Globus pallidus (tissue), 1 donor: ENCODE measurements around the gene SNX7.

Source experiments
- DNase-seq: peaks from one replicate; pipeline ENCODE4 v3.0.0-alpha.2; 2015; ENCODE audit warnings: low spot score

Gene SNX7

GRCh38 chr1:98661544-98662355 is at the start of gene SNX7:
Gene SNX7, plus strand, starts transcription at chr1:98661721. Its CDS starts 11 bp downstream, at chr1:98661732.
- DNase-seq: peak; percentile 71

- DNase-seq: no peak
Measured at GRCh38 chr1:98637316-98637715, 24.2 kb upstream of the SNX7 start.

- DNase-seq: no peak
Measured at GRCh38 chr1:98638185-98638584, 23.3 kb upstream of the SNX7 start.

- DNase-seq: no peak
Measured at GRCh38 chr1:98644510-98644909, 17.0 kb upstream of the SNX7 start.

GRCh38 chr1:98651116-98651632 is 10.3 kb upstream of the SNX7 start:
- DNase-seq: no peak

- DNase-seq: no peak
Measured at GRCh38 chr1:98653123-98653522, 8.4 kb upstream of the SNX7 start.

GRCh38 chr1:98659879-98660278 is 1.6 kb upstream of the SNX7 start:
- DNase-seq: no peak

GRCh38 chr1:98660940-98661543 is 479 bp upstream of the SNX7 start:
- DNase-seq: peak; percentile 38

GRCh38 chr1:98662356-98662670 is 792 bp downstream of the SNX7 start:
- DNase-seq: peak; percentile 38

GRCh38 chr1:98668733-98669132 is 7.2 kb downstream of the SNX7 start:
- DNase-seq: no peak

GRCh38 chr1:98669355-98670296 is 8.1 kb downstream of the SNX7 start:
- DNase-seq: no peak

GRCh38 chr1:98672189-98672588 is 10.7 kb downstream of the SNX7 start:
- no peak for DNase-seq

GRCh38 chr1:98674075-98674781 is 12.7 kb downstream of the SNX7 start:
- no peak for DNase-seq

- DNase-seq: no peak
Measured at GRCh38 chr1:98675282-98675681, 13.8 kb downstream of the SNX7 start.

GRCh38 chr1:98677288-98677687 is 15.8 kb downstream of the SNX7 start:
- DNase-seq: no peak

- DNase-seq: no peak
Measured at GRCh38 chr1:98681812-98682211, 20.3 kb downstream of the SNX7 start.

- no peak for DNase-seq
Measured at GRCh38 chr1:98688110-98688739, 26.7 kb downstream of the SNX7 start.

GRCh38 chr1:98690576-98690975 is 29.1 kb downstream of the SNX7 start:
- DNase-seq: no peak

GRCh38 chr1:98692482-98692881 is 31.0 kb downstream of the SNX7 start:
- no peak for DNase-seq

GRCh38 chr1:98693385-98693784 is 31.9 kb downstream of the SNX7 start:
- no peak for DNase-seq

- DNase-seq: no peak
Measured at GRCh38 chr1:98696077-98696476, 34.6 kb downstream of the SNX7 start.
